ENCODE data around the gene CARTPT.

Gene CARTPT

DNA sequence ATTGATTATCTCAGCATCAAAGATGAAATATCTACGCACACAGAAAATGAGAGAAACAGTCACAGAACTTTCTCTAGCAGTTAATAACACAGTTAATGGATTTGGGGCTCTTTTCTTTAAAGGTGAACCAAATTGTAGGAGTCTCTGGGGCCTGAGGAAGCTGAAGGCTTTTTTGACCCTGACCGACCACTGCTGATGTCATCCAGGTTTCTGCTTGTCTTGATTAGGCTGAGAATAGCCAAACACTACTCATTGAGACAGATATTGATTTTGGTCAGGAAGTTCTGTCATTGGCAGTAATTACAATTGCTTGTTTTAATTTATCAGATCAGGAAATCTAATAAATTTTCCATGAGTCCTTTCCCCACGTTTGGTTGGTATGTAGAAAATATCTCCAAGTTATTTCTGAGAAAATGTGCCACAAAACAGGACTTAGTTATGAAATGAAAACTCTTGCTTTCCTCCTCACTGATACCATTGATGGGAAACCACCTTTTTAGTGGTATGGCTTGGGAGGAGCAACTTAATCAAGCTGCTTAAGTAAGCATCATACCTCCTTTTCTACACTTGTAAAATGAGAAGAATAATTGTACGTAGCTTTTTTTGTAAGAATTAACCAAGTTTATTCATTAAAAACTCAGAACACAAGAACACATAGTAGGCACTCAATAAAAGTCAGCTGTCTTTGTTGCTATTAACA is 19.7 kb downstream of the CARTPT start:
- no peak for DNase-seq

DNA sequence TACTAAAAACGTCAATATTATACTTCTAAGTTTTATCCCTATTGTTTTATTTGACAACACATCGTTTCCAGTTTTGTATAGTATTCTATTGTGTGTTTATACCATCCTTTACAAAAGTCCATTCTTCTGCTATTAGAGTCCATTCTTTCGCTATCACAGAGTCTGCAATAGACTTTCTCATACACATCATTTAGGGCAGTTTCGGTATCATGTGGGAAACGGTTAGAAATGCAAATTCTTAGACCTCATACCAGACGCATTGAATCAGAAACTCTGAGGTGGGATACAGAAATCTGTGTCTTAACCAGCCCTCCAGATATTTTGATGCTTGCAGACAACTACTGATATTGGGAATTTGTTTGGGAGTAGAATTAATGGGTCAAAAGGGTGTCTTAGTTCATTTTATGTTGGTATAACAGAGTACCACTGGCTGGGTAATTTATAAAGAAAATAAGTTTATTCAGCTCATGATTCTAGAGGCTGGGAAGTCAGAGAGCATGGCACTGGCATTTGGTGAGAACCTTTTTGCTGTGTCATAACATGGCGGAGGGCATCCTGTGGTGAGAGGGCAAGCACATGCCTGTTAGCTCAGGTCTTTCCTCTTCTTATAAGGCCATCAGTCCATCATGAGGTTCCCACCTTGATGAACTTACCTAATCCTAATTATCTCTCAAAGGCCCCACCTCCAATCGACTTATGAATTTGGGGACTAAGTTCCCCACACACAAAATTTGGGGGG is 21.1 kb downstream of the CARTPT start:
- no peak for DNase-seq

- no peak for DNase-seq
These were observed 24.1 kb downstream of the CARTPT start for GRCh38 chr5:71743155-71743554.

DNA sequence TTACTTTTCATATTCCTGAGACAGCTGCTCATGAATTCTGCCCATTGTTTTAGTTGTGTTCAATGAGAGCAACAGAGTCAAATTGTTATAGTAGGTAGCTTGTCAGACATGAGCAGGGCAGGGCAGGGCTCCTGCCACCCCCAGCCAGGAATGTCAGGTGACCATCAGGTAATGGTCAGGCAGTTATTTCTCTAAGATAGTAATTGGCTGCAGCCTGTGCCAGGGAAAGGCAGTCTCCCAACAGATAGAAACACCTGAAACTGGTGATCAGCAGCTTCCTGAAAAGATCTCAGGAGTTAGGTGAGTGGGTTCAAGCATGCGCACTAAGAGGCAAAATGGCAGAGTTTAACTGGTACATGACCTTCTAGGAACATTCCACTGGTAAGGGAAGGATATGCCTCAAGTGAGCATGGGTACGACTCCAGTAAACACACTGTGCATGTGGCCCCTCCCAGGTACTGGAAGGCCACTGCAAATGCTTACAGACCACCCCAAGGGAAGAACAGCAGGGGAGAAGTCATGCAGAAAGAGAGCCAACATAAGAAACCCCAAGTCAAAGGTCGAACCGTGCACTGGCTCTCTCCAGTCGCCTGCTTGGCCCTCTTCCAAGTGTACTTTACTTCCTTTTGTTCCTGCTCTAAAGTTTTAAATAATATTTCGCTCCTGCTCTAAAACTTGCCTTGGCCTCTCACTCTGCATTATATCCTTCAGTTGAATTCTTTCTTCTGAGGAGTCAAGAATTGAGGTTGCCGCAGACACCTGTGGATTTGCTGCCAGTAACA is 25.1 kb downstream of the CARTPT start:
- no peak for DNase-seq

DNA sequence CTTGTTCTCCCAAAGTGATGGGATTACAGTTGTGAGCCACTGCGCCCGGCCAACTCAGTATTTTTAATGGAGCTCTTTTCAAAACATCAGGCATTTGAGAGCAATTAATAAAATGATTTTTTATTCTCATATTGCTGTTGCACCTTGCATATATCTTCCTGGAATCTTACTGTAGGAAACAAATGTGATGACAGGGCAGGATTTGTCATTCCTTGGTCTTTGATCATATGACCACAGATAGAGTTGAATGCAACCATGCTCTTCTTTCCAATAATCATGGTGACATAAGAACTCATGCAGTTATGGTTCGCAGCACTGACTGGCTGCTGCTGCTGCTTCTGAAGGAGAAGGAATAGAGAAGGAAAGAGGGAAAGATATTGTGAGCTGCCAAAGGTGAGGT is 28.1 kb downstream of the CARTPT start:
- DNase-seq = no peak

GRCh38 chr5:71748360-71748759 is 29.3 kb downstream of the CARTPT start:
- no peak for DNase-seq

GRCh38 chr5:71751422-71751821 is 32.3 kb downstream of the CARTPT start:
- no peak for DNase-seq

- no peak for DNase-seq
These were observed 33.5 kb downstream of the CARTPT start for GRCh38 chr5:71752441-71753190.

GRCh38 chr5:71757590-71758543 is 38.8 kb downstream of the CARTPT start:
- peak; percentile 72 to 81 for DNase-seq

GRCh38 chr5:71762826-71763225 is 43.8 kb downstream of the CARTPT start:
- DNase-seq = no peak

DNA sequence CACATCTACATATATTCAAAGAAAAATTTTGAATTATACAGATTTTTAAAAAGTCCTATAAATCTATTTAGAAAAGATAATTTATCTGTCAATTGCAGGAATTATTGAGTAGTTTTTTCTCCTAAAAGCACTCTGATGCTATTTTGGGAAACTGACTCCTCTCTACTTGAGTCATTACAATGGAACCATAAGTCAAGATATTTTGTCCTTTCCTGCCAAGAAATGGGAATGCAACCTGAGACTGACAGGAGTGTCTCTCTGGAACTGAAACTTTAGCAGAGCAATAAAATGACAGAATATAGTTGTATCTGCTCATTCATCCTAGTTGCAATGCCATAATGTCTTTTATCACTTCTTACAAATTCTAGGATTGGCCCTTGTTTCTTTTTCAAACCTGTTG is 48.6 kb downstream of the CARTPT start:
- no peak for DNase-seq

GRCh38 chr5:71769287-71769686 is 50.2 kb downstream of the CARTPT start:
- DNase-seq = peak in 1 of 2 experiments; percentile 12

GRCh38 chr5:71770381-71770780 is 51.3 kb downstream of the CARTPT start:
- DNase-seq = no peak

Data from Kasumi-1 (cell line).